ENCODE results near the gene ERMAP.

Gene ERMAP

DNA sequence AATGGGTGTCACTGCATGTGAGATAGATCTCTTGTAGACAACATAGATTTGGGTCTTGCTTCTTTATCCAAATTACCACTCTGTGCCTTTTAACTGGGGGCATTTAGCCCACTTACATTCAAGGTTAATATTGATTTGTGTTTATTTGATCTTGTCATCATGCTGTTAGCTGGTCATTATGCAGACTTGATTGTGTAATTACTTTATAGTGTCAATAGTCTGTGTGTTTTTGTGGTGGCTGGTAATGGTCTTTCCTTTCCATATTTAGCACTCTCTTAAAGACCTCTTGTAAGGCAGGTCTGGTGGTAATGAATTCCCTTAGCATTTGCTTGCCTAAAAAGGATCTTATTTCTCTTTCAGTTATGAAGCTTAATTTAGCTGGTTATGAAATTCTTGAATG, 59.1 kb downstream of the ERMAP start:
- no peak for DNase-seq (ENCODE audit: low read depth)

DNA sequence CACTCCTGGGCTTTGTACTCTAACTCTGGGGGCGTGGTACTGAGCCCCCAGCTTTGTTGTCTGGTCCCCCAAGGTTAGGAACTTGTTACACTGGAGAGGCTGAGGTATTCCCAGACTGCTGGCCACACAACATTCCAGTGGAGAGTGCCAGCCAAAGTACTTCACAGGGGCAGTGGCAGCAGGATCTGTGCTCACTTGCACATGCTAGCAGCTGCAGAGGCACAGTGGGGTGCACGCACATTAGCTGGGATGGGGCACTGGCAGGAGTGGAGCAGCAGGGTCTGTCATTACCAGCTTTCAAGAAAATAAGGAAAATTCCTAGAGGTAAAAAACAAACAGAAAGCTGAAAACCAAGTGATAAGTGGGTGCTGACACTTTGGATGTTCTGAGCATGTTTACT, 60.5 kb downstream of the ERMAP start:
- DNase-seq (ENCODE audit: low read depth): no peak

GRCh38 chr1:42880384-42880783, 63.5 kb downstream of the ERMAP start:
- no peak for DNase-seq (ENCODE audit: low read depth)

GRCh38 chr1:42886046-42886739, 69.3 kb downstream of the ERMAP start:
- DNase-seq (ENCODE audit: low read depth): no peak

- DNase-seq (ENCODE audit: low read depth): no peak
Observed at GRCh38 chr1:42886800-42887199, 69.9 kb downstream of the ERMAP start.

DNA sequence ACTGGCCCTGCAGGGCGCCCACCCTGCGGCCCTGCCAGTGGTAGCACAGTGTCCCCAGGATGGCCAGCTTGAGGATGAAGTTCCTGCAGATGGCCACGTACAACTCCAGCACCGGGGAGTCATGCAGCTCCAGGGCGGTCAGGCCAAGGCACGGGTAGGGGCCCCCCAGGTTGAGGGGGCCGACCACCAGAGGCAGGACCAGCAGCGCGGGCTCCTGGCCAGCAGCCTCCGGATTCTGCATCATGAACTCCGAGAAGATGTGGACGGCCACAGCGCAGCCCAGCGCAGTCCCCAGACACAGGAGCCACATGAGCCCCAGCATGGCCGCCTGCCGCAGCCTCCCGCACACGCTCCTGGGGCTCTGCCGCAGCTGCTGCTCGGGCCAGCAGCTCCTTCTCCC, 70.4 kb downstream of the ERMAP start:
- DNase-seq (ENCODE audit: low read depth): no peak

DNA sequence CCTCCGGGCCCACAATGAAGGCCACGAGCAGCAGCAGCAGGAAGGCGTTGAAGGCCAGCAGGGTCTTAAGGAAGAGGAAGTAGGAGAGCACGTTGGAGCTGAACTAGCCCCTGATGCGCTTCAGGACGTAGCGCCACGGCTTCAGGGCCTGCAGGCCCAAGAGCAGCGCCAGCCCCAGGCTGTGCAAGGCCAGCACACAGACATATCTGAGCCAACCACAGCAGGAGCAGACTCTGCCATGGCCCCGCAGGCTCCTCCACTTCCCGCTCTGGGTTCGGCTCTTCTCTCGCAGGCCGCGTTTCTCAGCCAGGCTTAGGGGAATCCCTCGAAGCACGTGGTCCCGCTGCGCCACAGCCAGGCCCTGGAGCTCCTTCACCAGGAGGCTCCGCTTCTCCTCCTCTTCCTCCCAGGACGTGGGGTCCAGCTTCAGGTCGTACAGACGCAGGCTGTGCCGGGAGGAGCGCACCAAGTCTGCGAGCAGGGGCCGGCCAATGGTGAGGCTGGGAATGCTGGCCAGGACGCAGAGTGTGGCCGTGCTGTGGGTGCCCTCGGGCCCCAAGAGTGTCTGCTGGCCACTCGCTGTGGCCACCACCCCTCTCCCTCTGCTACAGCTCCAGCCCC, 71.2 kb downstream of the ERMAP start:
- DNase-seq (ENCODE audit: low read depth): no peak

DNA sequence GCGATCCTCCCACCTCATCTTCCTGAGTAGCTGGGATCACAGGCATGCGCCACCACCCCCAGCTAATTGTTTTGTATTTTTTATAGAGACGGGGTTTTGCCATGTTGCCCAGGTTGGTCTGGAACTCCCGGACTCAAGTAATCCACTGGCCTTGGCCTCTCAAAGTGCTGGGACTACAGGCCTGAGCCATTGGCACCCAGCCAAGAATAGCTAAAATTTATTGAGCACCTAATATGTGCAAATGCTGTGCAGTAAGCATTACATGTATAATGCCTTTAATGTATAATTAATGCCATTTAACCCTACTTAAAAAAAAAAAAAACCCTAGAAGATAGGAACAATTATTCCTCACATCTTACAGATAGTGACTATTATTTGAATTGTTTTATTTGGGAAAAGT, 72.3 kb downstream of the ERMAP start:
- DNase-seq (ENCODE audit: low read depth): no peak

GRCh38 chr1:42891465-42892138, 74.7 kb downstream of the ERMAP start:
- no peak for DNase-seq (ENCODE audit: low read depth)

All from fibroblast of gingiva (primary cell).